HG03039 (cell line): ENCODE measurements around the gene PTCD3.

Source experiments
- ATAC-seq: cut with Tn5 transposase; IDR thresholded peaks from one replicate; pipeline ENCODE4 v1.9.1; 2021; ENCODE audit warnings: mild to moderate bottlenecking, moderate library complexity; ENCODE audit not compliant: unreplicated experiment

The PTCD3 gene

GRCh38 chr2:86143307-86143706, 37.3 kb downstream of the PTCD3 start:
- no peak for ATAC-seq

GRCh38 chr2:86143926-86144685, 38.1 kb downstream of the PTCD3 start:
- no peak for ATAC-seq

- no peak for ATAC-seq
These were observed 41.8 kb downstream of the PTCD3 start for GRCh38 chr2:86147793-86148192.

GRCh38 chr2:86150502-86150901, 44.5 kb downstream of the PTCD3 start:
- no peak for ATAC-seq

GRCh38 chr2:86157009-86157556, 51.0 kb downstream of the PTCD3 start:
- no peak for ATAC-seq

- ATAC-seq, result no peak
These were observed 52.3 kb downstream of the PTCD3 start for GRCh38 chr2:86158286-86158685.

GRCh38 chr2:86160156-86160952, 54.3 kb downstream of the PTCD3 start:
- ATAC-seq, result no peak

GRCh38 chr2:86170449-86170848, 64.4 kb downstream of the PTCD3 start:
- no peak for ATAC-seq

- ATAC-seq, result no peak
These were observed 65.3 kb downstream of the PTCD3 start for GRCh38 chr2:86171295-86171694.

- no peak for ATAC-seq
These were observed 66.6 kb downstream of the PTCD3 start for GRCh38 chr2:86172610-86173009.

GRCh38 chr2:86174445-86174844, 68.4 kb downstream of the PTCD3 start:
- ATAC-seq, result no peak

GRCh38 chr2:86175828-86176227, 69.8 kb downstream of the PTCD3 start:
- ATAC-seq, result no peak

GRCh38 chr2:86176597-86176996, 70.6 kb downstream of the PTCD3 start:
- no peak for ATAC-seq

GRCh38 chr2:86185517-86186212, 79.6 kb downstream of the PTCD3 start:
- no peak for ATAC-seq

- ATAC-seq, result no peak
These were observed 80.4 kb downstream of the PTCD3 start for GRCh38 chr2:86186431-86186830.

- ATAC-seq, result no peak
These were observed 83.9 kb downstream of the PTCD3 start for GRCh38 chr2:86189782-86190416.
